HepG2 (cell line): ENCODE data around the gene TNFSF9. TPM values are rescaled to one million over a fixed set of nuclear protein-coding genes. Genes with fewer than 3 reads are reported as not detected.

Source experiments
- ATAC-seq: fragments of 200-7000 bp; cut with Tn5 transposase; 3 replicates; pipeline ENCODE4 v1.9.1; 2020; ENCODE audit warnings: mild to moderate bottlenecking, moderate library complexity
- BruUV-seq: library from RNA; stranded (reverse); fragments of 400-500 nt; replicated peaks from 2 replicates; lab custom pipeline; 2021; lab: Mats Ljungman, UMichigan
- CTCF ChIA-PET: fragments of 300-600 bp; formaldehyde crosslinking; extraction: SDS; loops from one replicate; lab custom pipeline; 2021; ENCODE audit warnings: low total read pairs, inconsistent platforms, low intra/inter-chr PET ratio; lab: Yijun Ruan, JAX
- POLR2A ChIA-PET: fragments of 350-600 bp; sonication (Branson Sonifier 250); formaldehyde crosslinking; loops from one replicate; lab custom pipeline; 2020; ENCODE audit warnings: antibody characterized with exemption, inconsistent platforms; lab: Yijun Ruan, JAX
- DNase-seq: peaks from one replicate; pipeline ENCODE4 v3.0.0-alpha.2; 2015; ENCODE audit warnings: low spot score
- FAIRE-seq: peaks from 3 replicates; lab custom pipeline; 2011; peaks lifted over from hg19 to GRCh38; lab: Jason Lieb, UNC
- H2AFZ ChIP-seq: one replicate; pipeline ENCODE4 v1.6.1; 2011; ENCODE audit warnings: low read length, inconsistent platforms
- H3K27ac ChIP-seq: fragments of 300-600 bp; 3 replicates; pipeline ENCODE4 v1.8.0; 2011; ENCODE audit warnings: mixed run types, mild to moderate bottlenecking, mixed read lengths, low read length, inconsistent platforms; ENCODE audit not compliant: insufficient read depth; ENCODE audit errors: extremely low read length
- H3K27me3 ChIP-seq, 2 experiments: fragments of 200-600 bp in 1 of 2; 2 replicates in 1 of 2; 3 replicates in 1 of 2; pipeline versions ENCODE4 v1.6.0 to v1.8.0; 2011; ENCODE audit warnings: low read length in 2 of 2, mild to moderate bottlenecking in 2 of 2, moderate library complexity in 2 of 2, inconsistent platforms in 1 of 2; ENCODE audit not compliant: insufficient read depth in 2 of 2, control insufficient read depth in 1 of 2
- H3K36me3 ChIP-seq, 2 experiments: fragments of 200-600 bp in 1 of 2; replicated peaks in 1 of 2; 2 replicates in 1 of 2; 3 replicates in 1 of 2; pipeline versions ENCODE4 v1.5.1 to v1.8.0; 2011; ENCODE audit warnings: low read length in 2 of 2, inconsistent platforms in 1 of 2; ENCODE audit not compliant: insufficient read depth in 2 of 2, control insufficient read depth in 1 of 2
- H3K4me1 ChIP-seq: 2 replicates; pipeline ENCODE4 v1.5.1; 2012; ENCODE audit warnings: low read length, inconsistent platforms; ENCODE audit not compliant: insufficient read depth
- H3K4me2 ChIP-seq: 2 replicates; pipeline ENCODE4 v1.6.0; 2011; ENCODE audit warnings: low read depth, low read length, inconsistent platforms
- H3K4me3 ChIP-seq, 3 experiments: fragments of 200-600 bp in 1 of 3; sonication (generic), shearing (Covaris generic) in 1 of 3; replicated peaks in 1 of 3; 2 replicates each; pipeline ENCODE4 v1.5.1; 2011 to 2016; ENCODE audit warnings: low read length in 3 of 3, inconsistent platforms in 2 of 3, low read depth in 2 of 3, mild to moderate bottlenecking in 2 of 3, control low read depth in 1 of 3, mixed read lengths in 1 of 3; ENCODE audit not compliant: insufficient read depth in 1 of 3
- H3K79me2 ChIP-seq: one replicate; pipeline ENCODE4 v1.6.1; 2011; ENCODE audit warnings: low read length, inconsistent platforms; ENCODE audit not compliant: insufficient read depth
- H3K9ac ChIP-seq: 2 replicates; pipeline ENCODE4 v1.6.0; 2011; ENCODE audit warnings: mild to moderate bottlenecking, low read depth, low read length, inconsistent platforms; ENCODE audit not compliant: insufficient read depth
- H3K9me3 ChIP-seq: 2 replicates; pipeline ENCODE4 v1.5.1; 2012; ENCODE audit warnings: mild to moderate bottlenecking, low read length
- H4K20me1 ChIP-seq: 2 replicates; pipeline ENCODE4 v1.6.0; 2011; ENCODE audit warnings: inconsistent platforms, mild to moderate bottlenecking, low read length, moderate library complexity; ENCODE audit not compliant: insufficient read depth
- AKAP8 ChIP-seq: sonication (generic); formaldehyde crosslinking; IDR thresholded peaks from 2 replicates; pipeline ENCODE4 v1.5.1; 2020; ENCODE audit warnings: mild to moderate bottlenecking, missing genetic modification reagents
- CSRNP1 ChIP-seq: sonication (generic); formaldehyde crosslinking; IDR thresholded peaks from 2 replicates; pipeline ENCODE4 v1.8.1; 2023; ENCODE audit warnings: mild to moderate bottlenecking, missing genetic modification reagents
- FOXO1 ChIP-seq: sonication (generic); formaldehyde crosslinking; IDR thresholded peaks from 2 replicates; pipeline ENCODE4 v1.4.0; 2020; ENCODE audit warnings: missing genetic modification reagents
- MAF1 ChIP-seq: sonication (generic); formaldehyde crosslinking; IDR thresholded peaks from 2 replicates; pipeline ENCODE4 v1.5.0; 2020; ENCODE audit warnings: missing genetic modification reagents, borderline replicate concordance
- PAXIP1 ChIP-seq: sonication (generic); formaldehyde crosslinking; conservative IDR thresholded peaks from 2 replicates; pipeline ENCODE4 v1.4.0; 2020; ENCODE audit warnings: mild to moderate bottlenecking, missing genetic modification reagents, moderate library complexity
- STAG1 ChIP-seq: sonication (generic); formaldehyde crosslinking; IDR thresholded peaks from 2 replicates; pipeline ENCODE4 v1.4.0; 2020; ENCODE audit warnings: missing genetic modification reagents
- THYN1 ChIP-seq: sonication (generic); formaldehyde crosslinking; IDR thresholded peaks from 2 replicates; pipeline ENCODE4 v1.8.1; 2023; ENCODE audit warnings: low read depth, mild to moderate bottlenecking, moderate library complexity, missing genetic modification reagents, borderline replicate concordance
- ZNF124 ChIP-seq: sonication (generic); formaldehyde crosslinking; IDR thresholded peaks from 2 replicates; pipeline ENCODE4 v1.4.0; 2020; ENCODE audit warnings: missing genetic modification reagents
- ZNF335 ChIP-seq: sonication (generic); formaldehyde crosslinking; IDR thresholded peaks from 2 replicates; pipeline ENCODE4 v1.4.0; 2020; ENCODE audit warnings: missing genetic modification reagents
- ZNF556 ChIP-seq: sonication (generic); formaldehyde crosslinking; IDR thresholded peaks from 2 replicates; pipeline ENCODE4 v1.4.0; 2020; ENCODE audit warnings: mild to moderate bottlenecking, missing genetic modification reagents, borderline replicate concordance
- ZNF660 ChIP-seq: sonication (generic); formaldehyde crosslinking; IDR thresholded peaks from 2 replicates; pipeline ENCODE4 v1.5.1; 2020; ENCODE audit warnings: mild to moderate bottlenecking, low read depth, missing genetic modification reagents, borderline replicate concordance
- ZNF850 ChIP-seq: sonication (generic); formaldehyde crosslinking; conservative IDR thresholded peaks from 2 replicates; pipeline ENCODE4 v1.9.0; 2021; ENCODE audit warnings: mild to moderate bottlenecking, missing genetic modification reagents
- ZSCAN21 ChIP-seq: sonication (generic); formaldehyde crosslinking; IDR thresholded peaks from 2 replicates; pipeline ENCODE4 v1.8.0; 2022; ENCODE audit warnings: mild to moderate bottlenecking, missing genetic modification reagents, moderate library complexity, borderline replicate concordance
- WGBS: methylation state at CpG from one replicate; pipeline ENCODE4 v1.1.6; 2017; ENCODE audit warnings: low lambda C conversion rate; 5-methylcytosine and 5-hydroxymethylcytosine counted together
- in situ Hi-C: cut with HindIII; loops from 2 replicates; pipeline ENCODE4 v1.10.0; 2017; ENCODE audit warnings: low pct_unique_long_range_greater_than_20kb; ENCODE audit not compliant: extremely low pct_ligation_motif_present
- intact Hi-C: fragments of 100-400 bp; cut with micrococcal nuclease; formaldehyde crosslinking; loops from one replicate; pipeline ENCODE4 v1.10.0; 2022; ENCODE audit not compliant: unreplicated experiment
- polyA plus RNA-seq, 8 experiments: library from polyadenylated mRNA; depleted of rRNA in 3 of 8; stranded (reverse) in 7 of 8; unstranded in 1 of 8; fragments of >200 nt; fragmentation: Illumina TruSeq in 4 of 8; extraction: Trizol in 4 of 8; gene quantifications; 2 replicates each; pipeline versions ENCODE4 v1.2.1 to v1.2.3, GENCODE V29; 2011 to 2016; ENCODE audit warnings: low read depth in 4 of 8, missing spikeins in 1 of 8, mixed read lengths in 1 of 8; ENCODE audit not compliant: insufficient read depth in 1 of 8
- total RNA-seq, 5 experiments: library from RNA; depleted of rRNA; stranded (reverse); fragments of >200 nt; fragmentation: Illumina TruSeq; extraction: Trizol; gene quantifications; 2 replicates each; pipeline ENCODE4 v1.2.3, GENCODE V29; 2016; ENCODE audit warnings: low read depth in 1 of 5

Gene TNFSF9
- total and polyA plus RNA-seq, 2 of the 13 experiments (the other 11 are each of a cell fraction or from before 2014, with no cell fraction given) = 1.0 to 1.8 TPM

GRCh38 chr19:6534451-6535093 is 3.7 kb downstream of the TNFSF9 start:
- H3K9ac ChIP-seq = no peak overlapping the region
- TF ChIP-seq ZSCAN21 (CRISPR knock-in tag) = no peak
- no peak for TF ChIP-seq AKAP8 (CRISPR knock-in tag)
- TF ChIP-seq ZNF850 (CRISPR knock-in tag) = no peak
- TF ChIP-seq ZNF335 (CRISPR knock-in tag) = no peak
- no peak for TF ChIP-seq THYN1 (CRISPR knock-in tag)
- TF ChIP-seq MAF1 (CRISPR knock-in tag) = no peak
- no peak for TF ChIP-seq ZNF660 (CRISPR knock-in tag)
- TF ChIP-seq ZNF124 (CRISPR knock-in tag) = no peak
- no peak for TF ChIP-seq PAXIP1 (CRISPR knock-in tag)
- no peak for TF ChIP-seq FOXO1 (CRISPR knock-in tag)
- TF ChIP-seq ZNF556 (CRISPR knock-in tag) = no peak
- TF ChIP-seq STAG1 (CRISPR knock-in tag) = no peak
- TF ChIP-seq CSRNP1 (CRISPR knock-in tag) = no peak
- TF ChIP-seq, all 625 proteins: peak for 0
- H3K79me2 ChIP-seq = no peaks in the 10 kb centered on the region
- peaks cover 46% of the 10 kb centered on the region for H3K4me1 ChIP-seq
- 98% methylated on average over 28 of the region's 40 CpGs for WGBS
- no peaks in the 10 kb centered on the region for H3K36me3 ChIP-seq
- CTCF ChIA-PET = no interaction called here
- in situ Hi-C loops = no loop called here
- peaks cover 0 to 14% of the 10 kb centered on the region in 2 experiments; a peak in 3 of 5 replicates for H3K27me3 ChIP-seq
- no peaks in the 10 kb centered on the region for H4K20me1 ChIP-seq
- H3K4me2 ChIP-seq = no peak overlapping the region
- ATAC-seq (no peak), DNase-seq (no peak), FAIRE-seq (no peak)
- intact Hi-C loops = no loop called here
- no TSS peak for BruUV-seq
- no peak overlapping the region for H3K4me3 ChIP-seq
- H3K9me3 ChIP-seq = no peaks in the 10 kb centered on the region
- no peak overlapping the region for H2AFZ ChIP-seq
- POLR2A ChIA-PET = no interaction called here
- no peak overlapping the region for H3K27ac ChIP-seq
